Heart right ventricle (tissue), 16 donors: ENCODE data around the gene FBXO34. TPM values are rescaled to one million over a fixed set of nuclear protein-coding genes. Genes with fewer than 3 reads are reported as not detected.
A peak's percentile ranks its signal among the peaks of the same experiment; 100 is the strongest.

Experiments
- ATAC-seq, 8 donors: fragments of 200-7000 bp; cut with Tn5 transposase; one replicate each; pipeline ENCODE4 v1.9.1; 2020; ENCODE audit warnings: mild to moderate bottlenecking in 8 of 8, moderate library complexity in 8 of 8, moderate number of reproducible peaks in 1 of 8
- DNase-seq, 2 donors: peaks; one replicate each; pipeline ENCODE4 v3.0.0-alpha.2; 2020
- H3K27ac ChIP-seq, 10 donors: fragments of 200-600 bp; sonication (generic) in 2 of 10; one replicate each; pipeline versions ENCODE4 v1.5.0 to v1.8.0; 2020 to 2022; ENCODE audit warnings: mild to moderate bottlenecking in 3 of 10
- H3K27me3 ChIP-seq, 7 donors: fragments of 200-600 bp; one replicate each; pipeline ENCODE4 v1.8.0; 2021 to 2022; ENCODE audit warnings: mild to moderate bottlenecking in 2 of 7
- H3K36me3 ChIP-seq, 9 donors: fragments of 200-600 bp; sonication (generic) in 1 of 9; one replicate each; pipeline versions ENCODE4 v1.5.0 to v1.8.0; 2020 to 2022; ENCODE audit warnings: mild to moderate bottlenecking in 2 of 9
- H3K4me1 ChIP-seq, 9 donors: fragments of 200-600 bp; sonication (generic) in 1 of 9; one replicate each; pipeline versions ENCODE4 v1.5.0 to v1.8.0; 2020 to 2022; ENCODE audit warnings: mild to moderate bottlenecking in 4 of 9
- H3K4me3 ChIP-seq, 10 donors: fragments of 200-600 bp; sonication (generic) in 2 of 10; one replicate each; pipeline versions ENCODE4 v1.5.0 to v1.8.0; 2020 to 2022; ENCODE audit warnings: mild to moderate bottlenecking in 7 of 10, moderate library complexity in 2 of 10
- H3K9me3 ChIP-seq, 11 donors: fragments of 200-600 bp in 10 of 11; sonication (generic) in 2 of 11; one replicate each; pipeline versions ENCODE4 v1.5.0 to v1.8.0; 2013 to 2022; ENCODE audit warnings: mild to moderate bottlenecking in 2 of 11, control low read depth in 1 of 11, moderate library complexity in 1 of 11
- CTCF ChIP-seq, 9 donors: fragments of 200-600 bp; sonication (generic) in 2 of 9; IDR thresholded peaks; one replicate each; pipeline versions ENCODE4 v1.5.0 to v1.8.0; 2021 to 2022; ENCODE audit warnings: antibody characterized with exemption in 9 of 9, mild to moderate bottlenecking in 5 of 9, moderate library complexity in 1 of 9
- WGBS, 2 donors: extraction: QIAGEN DNeasy Blood & Tissue Kit; methylation state at CpG; one replicate each; pipeline ENCODE4 v1.1.7; 2013; ENCODE audit warnings: inconsistent platforms in 1 of 2; 5-methylcytosine and 5-hydroxymethylcytosine counted together
- intact Hi-C, 10 donors: fragments of 100-400 bp; cut with DNase I; formaldehyde crosslinking; loops; one replicate each; pipeline versions ENCODE4 v1.11.1 to v1.14.2; 2022
- polyA plus RNA-seq, 2 donors: library from polyadenylated mRNA; stranded (reverse); fragments of 200-250 nt; gene quantifications; one replicate each; pipeline ENCODE4 v1.2.3, GENCODE V29; 2013
- total RNA-seq, 10 donors: library from RNA; stranded (reverse); fragmentation: NEBNext Ultra II Directional in 3 of 10; extraction: Animal tissue kit (Norgen Biotek cat#: 25700) in 3 of 10; gene quantifications; one replicate each; pipeline versions ENCODE4 v1.2.1 to v1.2.4, GENCODE V29; 2021 to 2023
- donor health status: Arrhythmogenic right ventricular cardiomyopathy.
- donor health status: ischemic (EF 13 %, LVEDD 7.1; RV severe dilation, severe dysfunction).
- donor health status: healthy with polysubstance abuse.
- donor health status: DM: no; HTN: yes; CAD: no.
- donor health status: DM: no; HTN: no; CAD: no.
- donor health status: ischemic (EF 25% LVEDD 6.9; RV normal size, moderate dysfunction).
- donor health status: ischemic (EF 25% LVEDD 5.7; RV mildly dilated, moderate dysfunction).
- donor health status: healthy.
- donor health status: DM: yes; HTN: yes; CAD: no.
- donor health status: Ischemic cardiomyopathy.
- donor health status: ischemic (EF 35%, LVEDD 5.7; RV mildly dilated, moderate dysfunction).
- donor health status: nonischemic (EF 11% LVEDD 7.7; RV severe dilation, severe dysfunction).
- donor health status: DM: yes; HTN: yes; CAD: no.
- donor health status: PGD.
- donor health status: ischemic (EF 29% LVEDD 5.4; RV normal size, mild dysfunction).
- donor health status: nonischemic (EF 23%, LVEDD 6.1; RV moderate dilation, normal function).

The FBXO34 gene
- total and polyA plus RNA-seq, 12 donors: 8.9 to 26.2 (median 20.8) TPM

DNA sequence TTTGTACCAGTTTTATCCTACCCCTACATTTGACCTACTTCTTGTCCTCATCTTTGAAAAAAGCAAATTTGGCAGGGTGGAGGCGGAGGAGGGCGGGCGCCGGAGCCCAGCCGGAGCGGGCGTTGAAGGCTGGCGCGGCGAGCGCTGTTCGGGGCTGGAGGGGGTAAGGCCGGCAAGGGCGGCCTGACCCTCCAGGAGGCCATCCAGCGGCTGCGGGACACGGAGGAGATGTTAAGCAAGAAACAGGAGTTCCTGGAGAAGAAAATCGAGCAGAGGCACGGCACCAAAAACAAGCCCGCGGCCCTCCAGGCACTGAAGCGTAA lies 27.2 kb downstream of the FBXO34 start:
- Histone ChIP-seq H3K36me3 (peaks cover 0 to 12% (median 0%) of the 10 kb centered on the region in 9 donors), H3K4me1 (peaks cover 3 to 57% (median 44%) of the 10 kb centered on the region in 9 donors), H3K27me3 (no peaks in the 10 kb centered on the region), H3K4me3 (no peak overlapping the region), H3K9me3 (no peaks in the 10 kb centered on the region), H3K27ac (no peak overlapping the region)
- TF ChIP-seq CTCF (IDR thresholded peaks at IDR 0.05): no peak
- 96 to 97% methylated on average over 22 of the region's 22 CpGs for WGBS, 2 donors
- intact Hi-C loops: no loop called here
- ATAC-seq: no peak
- DNase-seq: no peak

- H3K27me3 ChIP-seq: no peaks in the 10 kb centered on the region
- H3K27ac ChIP-seq: peak overlapping the region in 9 of 10 donors; percentile 3 to 67 (median 41)
- WGBS, 2 donors: 46 to 63% methylated on average over 1 of the region's 1 CpG
- DNase-seq (no peak), ATAC-seq (peak in 7 of 8 donors; percentile 35 to 96 (median 89))
- H3K9me3 ChIP-seq: no peaks in the 10 kb centered on the region
- TF ChIP-seq CTCF (IDR thresholded peaks at IDR 0.05): no peak
- peaks cover 3 to 72% (median 53%) of the 10 kb centered on the region in 9 donors for H3K4me1 ChIP-seq
- peaks cover 0 to 12% (median 0%) of the 10 kb centered on the region in 9 donors for H3K36me3 ChIP-seq
- intact Hi-C loops: no loop called here
- H3K4me3 ChIP-seq: no peak overlapping the region
Observed at GRCh38 chr14:55301437-55302121, 30.4 kb downstream of the FBXO34 start.

- Histone ChIP-seq H3K27me3 (no peaks in the 10 kb centered on the region), H3K9me3 (no peaks in the 10 kb centered on the region), H3K36me3 (peaks cover 0 to 12% (median 0%) of the 10 kb centered on the region in 9 donors), H3K4me1 (peaks cover 3 to 69% (median 52%) of the 10 kb centered on the region in 9 donors), H3K4me3 (no peak overlapping the region), H3K27ac (peak overlapping the region in 8 of 10 donors; percentile 10 to 67 (median 40))
- intact Hi-C loops: no loop called here
- no peak for TF ChIP-seq CTCF (IDR thresholded peaks at IDR 0.05)
- ATAC-seq (peak in 3 of 8 donors; percentile 22 to 37 (median 22)), DNase-seq (no peak)
- 70 to 78% methylated on average over 5 of the region's 5 CpGs for WGBS, 2 donors
Observed at GRCh38 chr14:55302367-55303124, 31.3 kb downstream of the FBXO34 start.

GRCh38 chr14:55303125-55303499 lies 31.9 kb downstream of the FBXO34 start:
- no peak for TF ChIP-seq CTCF (IDR thresholded peaks at IDR 0.05)
- ATAC-seq (no peak), DNase-seq (no peak)
- intact Hi-C loops: no loop called here
- Histone ChIP-seq H3K9me3 (no peaks in the 10 kb centered on the region), H3K4me1 (peaks cover 3 to 69% (median 47%) of the 10 kb centered on the region in 9 donors), H3K36me3 (peaks cover 0 to 12% (median 0%) of the 10 kb centered on the region in 9 donors), H3K27ac (peak overlapping the region in 7 of 10 donors; percentile 10 to 67 (median 48)), H3K27me3 (no peaks in the 10 kb centered on the region), H3K4me3 (no peak overlapping the region)
